A204.1 (cell line): Measurements from ENCODE around the gene MYH16.
"Not testable (repeated sequence)": the region's sequence is repeated elsewhere in the genome, so short reads cannot be mapped to it uniquely, and the experiment has no call there.

Experiments used
- FAIRE-seq: peaks from 2 replicates; lab custom pipeline; 2012; peaks lifted over from hg19 to GRCh38; lab: Jason Lieb, UNC

MYH16 gene

GRCh38 chr7:99272476-99273045 is at the start of gene MYH16:
MYH16 (plus strand) TSS chr7:99272839.
- no peak for FAIRE-seq

GRCh38 chr7:99224263-99224898 is 48.3 kb upstream of the MYH16 start:
- FAIRE-seq: not testable (repeated sequence)

- no peak for FAIRE-seq
These were observed 47.8 kb upstream of the MYH16 start for GRCh38 chr7:99224899-99225265.

GRCh38 chr7:99229234-99229633 is 43.4 kb upstream of the MYH16 start:
- FAIRE-seq: no peak

GRCh38 chr7:99232082-99232770 is 40.4 kb upstream of the MYH16 start:
- FAIRE-seq: no peak

GRCh38 chr7:99232955-99233354 is 39.7 kb upstream of the MYH16 start:
- FAIRE-seq: not testable (repeated sequence)

GRCh38 chr7:99234185-99234584 is 38.5 kb upstream of the MYH16 start:
- no peak for FAIRE-seq

- FAIRE-seq: no peak
These were observed 36.7 kb upstream of the MYH16 start for GRCh38 chr7:99235925-99236324.

- FAIRE-seq: not testable (repeated sequence)
These were observed 34.8 kb upstream of the MYH16 start for GRCh38 chr7:99237876-99238275.

- FAIRE-seq: no peak
These were observed 33.9 kb upstream of the MYH16 start for GRCh38 chr7:99238558-99239341.

- no peak for FAIRE-seq
These were observed 30.0 kb upstream of the MYH16 start for GRCh38 chr7:99242682-99243081.

- no peak for FAIRE-seq
These were observed 28.8 kb upstream of the MYH16 start for GRCh38 chr7:99243751-99244337.

GRCh38 chr7:99244939-99245338 is 27.7 kb upstream of the MYH16 start:
- FAIRE-seq: no peak

GRCh38 chr7:99248391-99249095 is 24.1 kb upstream of the MYH16 start:
- FAIRE-seq: no peak

- FAIRE-seq: no peak
These were observed 22.6 kb upstream of the MYH16 start for GRCh38 chr7:99249985-99250575.

GRCh38 chr7:99252166-99252895 is 20.3 kb upstream of the MYH16 start:
- no peak for FAIRE-seq

- FAIRE-seq: no peak
These were observed 19.3 kb upstream of the MYH16 start for GRCh38 chr7:99253369-99253768.

GRCh38 chr7:99254390-99254789 is 18.2 kb upstream of the MYH16 start:
- no peak for FAIRE-seq

- FAIRE-seq: no peak
These were observed 17.2 kb upstream of the MYH16 start for GRCh38 chr7:99255463-99255862.

- no peak for FAIRE-seq
These were observed 15.6 kb upstream of the MYH16 start for GRCh38 chr7:99257065-99257464.

- no peak for FAIRE-seq
These were observed 15.0 kb upstream of the MYH16 start for GRCh38 chr7:99257675-99258074.
